Measurements from ENCODE around the gene RANBP2.

The RANBP2 gene

DNA sequence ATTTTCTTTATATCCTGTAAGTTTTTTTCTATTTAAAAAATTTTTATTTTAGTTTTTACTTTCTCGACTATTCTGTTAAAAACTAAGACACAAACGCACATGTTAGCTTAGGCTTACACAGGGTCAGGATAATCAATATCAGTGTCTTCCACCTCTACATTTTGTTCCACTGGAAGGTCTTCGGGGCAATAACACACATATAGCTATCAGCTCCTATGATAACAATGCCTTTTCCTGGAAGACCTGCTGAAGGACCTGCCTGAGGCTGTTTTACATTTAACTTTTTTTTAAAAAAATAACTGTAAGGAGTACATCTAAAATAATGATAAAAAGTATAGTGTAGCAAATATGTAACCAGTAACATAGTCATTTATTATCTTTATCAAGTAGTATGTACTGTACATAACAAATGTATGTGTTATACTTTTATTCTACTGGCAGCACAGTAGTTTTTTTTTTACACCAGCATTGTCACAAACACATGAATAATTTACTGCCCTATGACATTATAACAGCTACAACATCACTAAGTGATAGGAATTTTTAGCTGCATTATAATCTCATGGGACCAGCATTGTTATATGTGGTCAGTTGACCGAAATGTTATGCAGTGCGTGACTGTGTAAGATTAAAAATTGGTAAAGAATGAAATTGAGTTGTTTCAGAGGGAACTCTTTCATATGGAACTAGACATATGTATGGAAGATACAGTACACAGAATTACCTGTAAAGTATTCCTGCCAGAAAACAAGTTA, 105.2 kb downstream of the RANBP2 start:
- H3K4me3 ChIP-seq (ENCODE audit: low read length): no peak overlapping the region
- TF ChIP-seq, protein P1, sequence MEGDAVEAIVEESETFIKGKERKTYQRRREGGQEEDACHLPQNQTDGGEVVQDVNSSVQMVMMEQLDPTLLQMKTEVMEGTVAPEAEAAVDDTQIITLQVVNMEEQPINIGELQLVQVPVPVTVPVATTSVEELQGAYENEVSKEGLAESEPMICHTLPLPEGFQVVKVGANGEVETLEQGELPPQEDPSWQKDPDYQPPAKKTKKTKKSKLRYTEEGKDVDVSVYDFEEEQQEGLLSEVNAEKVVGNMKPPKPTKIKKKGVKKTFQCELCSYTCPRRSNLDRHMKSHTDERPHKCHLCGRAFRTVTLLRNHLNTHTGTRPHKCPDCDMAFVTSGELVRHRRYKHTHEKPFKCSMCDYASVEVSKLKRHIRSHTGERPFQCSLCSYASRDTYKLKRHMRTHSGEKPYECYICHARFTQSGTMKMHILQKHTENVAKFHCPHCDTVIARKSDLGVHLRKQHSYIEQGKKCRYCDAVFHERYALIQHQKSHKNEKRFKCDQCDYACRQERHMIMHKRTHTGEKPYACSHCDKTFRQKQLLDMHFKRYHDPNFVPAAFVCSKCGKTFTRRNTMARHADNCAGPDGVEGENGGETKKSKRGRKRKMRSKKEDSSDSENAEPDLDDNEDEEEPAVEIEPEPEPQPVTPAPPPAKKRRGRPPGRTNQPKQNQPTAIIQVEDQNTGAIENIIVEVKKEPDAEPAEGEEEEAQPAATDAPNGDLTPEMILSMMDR (conservative IDR thresholded peaks at IDR 0.05; ENCODE audit: low read depth, low read length): no peak

DNA sequence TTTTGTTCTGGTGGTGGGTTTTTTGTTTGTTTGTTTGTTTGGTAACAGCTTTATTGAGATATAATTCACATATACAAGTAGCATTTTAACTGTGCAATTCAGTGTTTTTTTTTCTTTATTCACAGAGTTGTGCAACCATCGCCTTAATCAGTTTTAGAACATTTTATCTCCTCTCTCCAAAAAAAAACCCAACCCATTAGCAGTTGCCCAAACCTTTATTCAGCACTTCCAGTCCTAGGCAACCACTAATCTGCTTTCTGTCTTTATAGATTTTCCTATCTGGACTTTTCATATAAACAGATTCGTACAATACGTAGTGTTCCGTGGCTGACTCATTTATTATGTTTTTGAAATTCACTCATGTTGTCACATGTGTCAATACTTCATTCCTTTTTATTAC, 106.0 kb downstream of the RANBP2 start:
- no peak overlapping the region for H3K4me3 ChIP-seq (ENCODE audit: low read length)
- DNase-seq (ENCODE audit: low read depth): no peak
- TF ChIP-seq, protein P1 (conservative IDR thresholded peaks at IDR 0.05; ENCODE audit: low read depth, low read length): no peak

More for the DNA sequence above, 105.2 kb downstream of the RANBP2 start:
- DNase-seq (ENCODE audit: low read depth): no peak

- TF ChIP-seq, protein P1 (conservative IDR thresholded peaks at IDR 0.05; ENCODE audit: low read depth, low read length): no peak
- no peak for DNase-seq (ENCODE audit: low read depth)
- no peak overlapping the region for H3K4me3 ChIP-seq (ENCODE audit: low read length)
These were observed 106.5 kb downstream of the RANBP2 start for GRCh38 chr2:108825736-108826135.

DNA sequence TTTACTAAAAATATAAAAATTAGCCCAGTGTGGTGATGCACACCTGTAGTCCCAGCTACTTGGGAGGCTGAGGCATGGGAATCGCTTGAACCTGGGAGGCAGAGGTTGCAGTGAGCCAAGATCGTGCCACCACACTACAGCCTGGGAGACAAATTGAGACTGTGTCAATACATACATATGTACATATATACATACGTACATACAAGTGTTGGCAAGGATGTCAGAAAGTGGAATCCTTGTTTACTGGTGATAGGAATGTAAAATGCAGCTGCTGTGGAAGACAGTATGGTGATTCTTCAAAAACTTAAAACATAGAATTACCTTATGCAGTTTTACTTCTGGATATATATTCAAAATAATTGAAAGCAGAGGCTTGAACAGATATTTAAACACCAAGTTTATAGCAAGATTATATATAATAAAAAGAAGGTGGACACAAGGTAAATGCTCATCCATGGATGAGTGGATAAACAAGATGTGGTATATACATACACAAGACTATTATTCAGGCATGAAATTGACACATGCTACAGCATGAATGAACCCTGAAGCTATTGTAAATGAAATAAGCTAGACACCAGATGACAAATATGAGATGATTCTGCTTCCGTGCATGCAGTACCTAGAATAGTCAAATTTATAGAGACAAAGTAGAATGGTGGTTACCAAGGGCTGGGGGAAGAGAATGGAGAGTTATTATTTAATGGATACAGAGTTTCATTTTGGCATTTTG, 110.5 kb downstream of the RANBP2 start:
- TF ChIP-seq, protein P1 (conservative IDR thresholded peaks at IDR 0.05; ENCODE audit: low read depth, low read length): no peak
- no peak for DNase-seq (ENCODE audit: low read depth)
- H3K4me3 ChIP-seq (ENCODE audit: low read length): no peak overlapping the region

DNA sequence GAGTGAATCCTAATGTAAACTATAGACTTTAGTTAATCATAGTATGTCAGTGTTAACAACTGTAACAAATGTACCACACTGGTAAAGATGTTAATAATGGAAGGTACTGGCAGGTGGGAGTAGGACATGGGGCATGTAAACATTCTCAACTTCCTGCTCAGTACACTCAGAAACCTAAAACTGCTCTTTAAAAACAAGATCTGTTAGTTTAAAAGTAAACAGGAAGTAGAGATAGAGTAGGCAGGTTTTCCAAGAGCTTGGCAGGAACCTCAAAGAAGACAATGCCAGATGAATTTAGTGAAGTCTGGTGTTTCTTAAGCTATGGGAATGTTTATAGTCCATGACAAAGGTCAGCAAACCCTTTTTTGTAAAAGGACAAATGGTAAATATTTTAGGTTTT, 113.9 kb downstream of the RANBP2 start:
- no peak for DNase-seq (ENCODE audit: low read depth)
- H3K4me3 ChIP-seq (ENCODE audit: low read length): no peak overlapping the region
- TF ChIP-seq, protein P1 (conservative IDR thresholded peaks at IDR 0.05; ENCODE audit: low read depth, low read length): no peak

DNA sequence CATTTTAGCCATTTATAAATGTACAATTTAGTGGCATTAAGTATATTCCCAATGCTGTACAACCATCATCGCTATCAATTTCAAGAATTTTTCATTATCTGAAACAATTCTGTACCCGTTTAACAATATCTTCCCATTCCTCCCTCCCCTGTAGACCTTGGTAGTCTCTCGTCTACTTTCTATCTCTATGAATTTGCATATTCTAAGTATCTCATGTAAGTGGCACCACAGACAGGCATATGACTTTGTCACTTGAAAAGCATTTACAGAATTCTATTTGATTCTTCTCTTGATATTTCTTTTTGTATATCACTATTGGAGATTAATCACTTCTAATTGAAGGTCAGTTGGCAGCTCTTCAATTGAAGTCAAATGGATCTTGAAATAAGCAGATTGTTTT, 115.3 kb downstream of the RANBP2 start:
- TF ChIP-seq, protein P1 (conservative IDR thresholded peaks at IDR 0.05; ENCODE audit: low read depth, low read length): no peak
- H3K4me3 ChIP-seq (ENCODE audit: low read length): no peak overlapping the region
- DNase-seq (ENCODE audit: low read depth): no peak

DNA sequence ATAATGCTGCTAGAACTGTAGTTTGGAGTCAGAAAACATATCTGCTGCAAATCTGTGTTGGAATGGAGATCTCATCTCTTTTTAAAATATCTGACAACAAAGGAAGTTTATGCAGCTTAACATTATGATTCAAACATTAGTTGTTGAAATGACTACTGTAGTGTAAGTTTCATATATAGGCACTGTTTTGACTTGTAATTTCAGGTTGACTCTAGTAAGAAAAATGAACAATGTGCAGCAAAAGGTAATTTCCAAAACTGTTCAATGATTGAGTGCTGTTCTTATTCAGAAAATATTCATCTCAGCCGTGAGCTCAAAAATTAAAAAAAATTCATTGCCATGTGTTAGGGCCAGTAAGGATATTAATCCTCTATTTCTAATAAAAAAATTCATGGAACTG, 115.8 kb downstream of the RANBP2 start:
- TF ChIP-seq, protein P1 (conservative IDR thresholded peaks at IDR 0.05; ENCODE audit: low read depth, low read length): no peak
- no peak for DNase-seq (ENCODE audit: low read depth)

More for the DNA sequence above, 115.8 kb downstream of the RANBP2 start:
- no peak overlapping the region for H3K4me3 ChIP-seq (ENCODE audit: low read length)

Data from retinal pigment epithelial cell (primary cell).